A673 (cell line): ENCODE data around the gene SEZ6L. TPM values are rescaled to one million over a fixed set of nuclear protein-coding genes. Genes with fewer than 3 reads are reported as not detected.

Experiments
- BruUV-seq: library from RNA; stranded (reverse); fragments of 400-500 nt; replicated peaks from 2 replicates; lab custom pipeline; 2021; lab: Mats Ljungman, UMichigan
- CTCF ChIA-PET: fragments of 300-600 bp; sonication (Branson Sonifier 250); formaldehyde crosslinking; loops from one replicate; lab custom pipeline; 2022; ENCODE audit warnings: antibody characterized with exemption; lab: Charles Lee
- POLR2A ChIA-PET: fragments of 300-600 bp; sonication (Branson Sonifier 250); formaldehyde crosslinking; loops from one replicate; lab custom pipeline; 2022; ENCODE audit warnings: antibody characterized with exemption; ENCODE audit not compliant: low non-redundant PET; lab: Charles Lee
- DNase-seq: peaks from one replicate; pipeline ENCODE4 v3.0.0-alpha.2; 2015; ENCODE audit warnings: low spot score
- H3K27ac ChIP-seq: fragments of 200-600 bp; sonication (generic); 2 replicates; pipeline ENCODE4 v1.5.1; 2016; ENCODE audit warnings: mixed run types, low read depth, mild to moderate bottlenecking, mixed read lengths, antibody characterized with exemption, low read length; ENCODE audit not compliant: poor library complexity, severe bottlenecking
- H3K27me3 ChIP-seq: fragments of 200-600 bp; sonication (generic); replicated peaks from 2 replicates; pipeline ENCODE4 v1.6.1; 2017; ENCODE audit warnings: mixed run types, low read depth, mild to moderate bottlenecking, mixed read lengths, antibody characterized with exemption, low read length; ENCODE audit not compliant: insufficient read depth, poor library complexity
- H3K36me3 ChIP-seq: fragments of 200-600 bp; sonication (generic); 2 replicates; pipeline ENCODE4 v1.6.1; 2016; ENCODE audit warnings: mixed run types, mild to moderate bottlenecking, mixed read lengths, antibody characterized with exemption, low read length; ENCODE audit not compliant: insufficient read depth, poor library complexity, severe bottlenecking
- H3K4me1 ChIP-seq: fragments of 200-600 bp; sonication (generic); 2 replicates; pipeline ENCODE4 v1.6.1; 2017; ENCODE audit warnings: mixed run types, mild to moderate bottlenecking, mixed read lengths, antibody characterized with exemption, low read length; ENCODE audit not compliant: insufficient read depth, poor library complexity, severe bottlenecking
- H3K4me3 ChIP-seq: fragments of 200-600 bp; sonication (generic); 2 replicates; pipeline ENCODE4 v1.5.1; 2016; ENCODE audit warnings: low read depth, mixed run types, mild to moderate bottlenecking, mixed read lengths, low read length; ENCODE audit not compliant: poor library complexity, severe bottlenecking
- H3K9me3 ChIP-seq: fragments of 200-600 bp; sonication (generic); 2 replicates; pipeline ENCODE4 v1.6.1; 2016; ENCODE audit warnings: mixed run types, low read depth, mild to moderate bottlenecking, mixed read lengths, antibody characterized with exemption, low read length; ENCODE audit not compliant: poor library complexity, severe bottlenecking
- CTCF ChIP-seq: fragments of 300-800, 200-600 bp; sonication (generic); conservative IDR thresholded peaks from 2 replicates; pipeline ENCODE4 v1.5.1; 2017; ENCODE audit warnings: low read depth, mild to moderate bottlenecking, antibody characterized with exemption, low read length, moderate library complexity, mixed read lengths
- EZH2 ChIP-seq: fragments of 200-600 bp; sonication (generic); IDR thresholded peaks from 2 replicates; pipeline ENCODE4 v1.6.1; 2017; ENCODE audit warnings: borderline replicate concordance, low read depth, mild to moderate bottlenecking, mixed read lengths, antibody characterized with exemption, low read length; ENCODE audit not compliant: poor library complexity, severe bottlenecking
- intact Hi-C: fragments of 100-400 bp; cut with micrococcal nuclease; formaldehyde crosslinking; loops from one replicate; pipeline ENCODE4 v1.10.0; 2022; ENCODE audit not compliant: unreplicated experiment
- total RNA-seq: library from RNA; stranded (reverse); gene quantifications from 2 replicates; pipeline ENCODE4 v1.2.3, GENCODE V29; 2021

Gene SEZ6L
- total RNA-seq, 1 experiment from 2014 or later = 6.3 TPM

GRCh38 chr22:26389125-26389524 is 219.9 kb downstream of the SEZ6L start:
- no peak overlapping the region for H3K4me3 ChIP-seq
- intact Hi-C loops = no loop called here
- H3K9me3 ChIP-seq = no peaks in the 10 kb centered on the region
- ChIA-PET CTCF (no interaction called here), POLR2A (no interaction called here)
- H3K36me3 ChIP-seq = no peaks in the 10 kb centered on the region
- H3K27me3 ChIP-seq = peaks cover 6% of the 10 kb centered on the region
- no TSS peak for BruUV-seq
- no peak for DNase-seq
- H3K4me1 ChIP-seq = no peaks in the 10 kb centered on the region
- no peak overlapping the region for H3K27ac ChIP-seq
- no peak for TF ChIP-seq EZH2
- no peak for TF ChIP-seq CTCF

- POLR2A ChIA-PET = no interaction called here
- intact Hi-C loops = no loop called here
These were observed 221.8 kb downstream of the SEZ6L start for GRCh38 chr22:26391091-26391490.

GRCh38 chr22:26391623-26392022 is 222.4 kb downstream of the SEZ6L start:
- Histone ChIP-seq H3K36me3 (no peaks in the 10 kb centered on the region), H3K4me1 (no peaks in the 10 kb centered on the region), H3K4me3 (no peak overlapping the region), H3K27me3 (no peaks in the 10 kb centered on the region), H3K9me3 (no peaks in the 10 kb centered on the region), H3K27ac (no peak overlapping the region)
- POLR2A ChIA-PET = no interaction called here
- TF ChIP-seq EZH2 = no peak
- no peak for TF ChIP-seq CTCF
- DNase-seq = no peak
- no TSS peak for BruUV-seq
- CTCF ChIA-PET = interaction anchor here (0.5 to 0.7 kb wide), 2 partner anchors 72 to 620 kb away, joined by 3 to 11 read pairs; no protein-coding TSS in a partner anchor
- intact Hi-C loops = no loop called here

More at GRCh38 chr22:26391091-26391490, 221.8 kb downstream of the SEZ6L start:
- no peak for DNase-seq
- Histone ChIP-seq H3K4me3 (no peak overlapping the region), H3K9me3 (no peaks in the 10 kb centered on the region), H3K27me3 (no peaks in the 10 kb centered on the region), H3K4me1 (no peaks in the 10 kb centered on the region), H3K36me3 (no peaks in the 10 kb centered on the region), H3K27ac (no peak overlapping the region)
- BruUV-seq = no TSS peak
- TF ChIP-seq EZH2 (no peak), CTCF (no peak)
- CTCF ChIA-PET = interaction anchor here (0.5 kb wide), 1 partner anchor 619 kb away, joined by 3 read pairs; no protein-coding TSS in a partner anchor
